ENCODE measurements around the gene CERS4.

Gene CERS4, protein sequence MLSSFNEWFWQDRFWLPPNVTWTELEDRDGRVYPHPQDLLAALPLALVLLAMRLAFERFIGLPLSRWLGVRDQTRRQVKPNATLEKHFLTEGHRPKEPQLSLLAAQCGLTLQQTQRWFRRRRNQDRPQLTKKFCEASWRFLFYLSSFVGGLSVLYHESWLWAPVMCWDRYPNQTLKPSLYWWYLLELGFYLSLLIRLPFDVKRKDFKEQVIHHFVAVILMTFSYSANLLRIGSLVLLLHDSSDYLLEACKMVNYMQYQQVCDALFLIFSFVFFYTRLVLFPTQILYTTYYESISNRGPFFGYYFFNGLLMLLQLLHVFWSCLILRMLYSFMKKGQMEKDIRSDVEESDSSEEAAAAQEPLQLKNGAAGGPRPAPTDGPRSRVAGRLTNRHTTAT

DNA sequence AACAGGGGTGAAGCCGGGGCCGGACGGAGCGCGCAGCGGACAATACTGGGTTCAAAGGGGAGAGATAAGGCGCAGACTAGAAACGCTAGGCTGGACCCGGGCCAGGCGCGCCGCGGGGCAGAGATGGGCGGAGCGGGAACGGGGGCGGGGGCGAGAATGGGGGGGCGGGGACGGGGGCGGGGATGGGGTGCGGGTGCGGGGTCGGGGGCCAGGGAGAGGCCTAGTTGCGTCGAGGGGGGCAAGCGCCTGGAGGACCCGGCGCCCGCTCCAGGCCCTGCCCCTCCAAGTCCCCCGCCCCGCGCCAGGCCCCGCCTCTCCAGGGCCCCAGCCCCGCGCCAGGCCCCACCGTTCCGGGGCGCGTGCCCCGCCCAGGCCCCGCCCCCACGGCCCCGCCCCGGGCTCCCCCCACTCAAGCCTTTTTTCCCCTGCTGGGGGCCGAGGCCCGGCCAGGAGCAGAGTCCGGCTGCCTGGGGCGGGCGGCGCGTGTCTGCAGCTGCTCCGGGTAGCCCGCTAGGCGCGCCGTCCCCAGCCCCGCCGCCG, at the start of gene CERS4:
Gene CERS4, plus strand, starts transcription at position 449 of the 540 bp plus-strand sequence. CDS start 41,707 bp downstream, outside the sequence.
- H3K4me1 ChIP-seq (ENCODE audit: control insufficient read depth, insufficient read depth, low read length): no peaks in the 10 kb centered on the region
- H3K4me3 ChIP-seq (ENCODE audit: low read length): peak within 1 kb of the TSS; percentile 25
- H3K9me3 ChIP-seq (ENCODE audit: control insufficient read depth, low read length): no peaks in the 10 kb centered on the region

DNA sequence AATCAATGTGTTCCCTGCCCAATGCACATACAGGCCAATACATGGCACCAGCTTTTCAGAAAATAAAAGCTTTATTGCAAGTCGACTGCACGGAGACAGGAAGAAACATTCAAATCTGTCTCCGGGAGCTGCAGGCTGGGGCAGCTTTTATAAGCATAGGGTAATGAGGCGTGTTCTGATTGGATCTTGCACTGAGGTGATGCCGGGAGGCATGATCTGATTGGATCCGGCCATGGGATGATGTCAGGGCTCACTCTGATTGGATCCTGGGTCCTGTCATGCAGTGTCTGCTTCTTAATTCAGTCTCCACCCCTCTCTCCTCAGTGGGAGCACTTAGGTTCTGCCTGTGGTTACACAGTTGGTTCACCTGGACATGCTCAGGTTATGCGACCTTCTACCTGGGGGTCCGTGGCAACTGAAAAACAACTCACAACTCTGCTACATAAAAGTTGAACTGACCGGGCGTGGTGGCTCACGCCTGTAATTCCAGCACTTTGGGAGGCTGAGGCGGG, 48.0 kb upstream of the CERS4 start:
- no peaks in the 10 kb centered on the region for H3K4me1 ChIP-seq (ENCODE audit: control insufficient read depth, insufficient read depth, low read length)
- no peaks in the 10 kb centered on the region for H3K27me3 ChIP-seq (ENCODE audit: control insufficient read depth, insufficient read depth, low read length)
- no peak overlapping the region for H3K4me3 ChIP-seq (ENCODE audit: low read length)
- no peak overlapping the region for H3K9ac ChIP-seq (ENCODE audit: low read length)
- H3K9me3 ChIP-seq (ENCODE audit: control insufficient read depth, low read length): no peaks in the 10 kb centered on the region
- H3K36me3 ChIP-seq (ENCODE audit: control insufficient read depth, insufficient read depth, low read length): no peaks in the 10 kb centered on the region

More for the DNA sequence above, at the start of gene CERS4:
- Histone ChIP-seq H3K27me3 (ENCODE audit: control insufficient read depth, insufficient read depth, low read length) (peaks cover 20% of the 10 kb centered on the region), H3K9ac (ENCODE audit: low read length) (peak within 1 kb of the TSS; percentile 73), H3K36me3 (ENCODE audit: control insufficient read depth, insufficient read depth, low read length) (no peaks in the 10 kb centered on the region)

DNA sequence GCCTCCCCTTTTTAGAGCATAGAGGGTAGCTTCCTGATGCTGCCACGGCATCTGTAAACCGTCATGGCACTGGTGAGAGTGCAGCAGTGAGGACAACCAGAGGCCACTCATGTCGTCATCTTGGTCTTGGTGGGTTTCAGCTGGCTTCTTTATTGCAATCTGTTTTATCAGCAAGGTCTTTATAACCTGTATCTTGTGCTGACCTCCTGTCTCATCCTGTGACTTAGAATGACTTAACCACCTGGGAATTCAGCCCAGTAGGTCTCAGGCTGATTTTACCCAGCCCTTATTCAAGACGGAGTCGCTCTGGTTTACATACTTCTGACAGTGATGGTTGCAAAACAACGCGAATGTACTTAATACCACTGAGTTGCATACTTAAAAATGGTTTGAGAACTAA, 45.4 kb upstream of the CERS4 start:
- Histone ChIP-seq H3K4me3 (ENCODE audit: low read length) (no peak overlapping the region), H3K9me3 (ENCODE audit: control insufficient read depth, low read length) (no peaks in the 10 kb centered on the region), H3K4me1 (ENCODE audit: control insufficient read depth, insufficient read depth, low read length) (no peaks in the 10 kb centered on the region), H3K9ac (ENCODE audit: low read length) (no peak overlapping the region), H3K36me3 (ENCODE audit: control insufficient read depth, insufficient read depth, low read length) (no peaks in the 10 kb centered on the region), H3K27me3 (ENCODE audit: control insufficient read depth, insufficient read depth, low read length) (no peaks in the 10 kb centered on the region)

DNA sequence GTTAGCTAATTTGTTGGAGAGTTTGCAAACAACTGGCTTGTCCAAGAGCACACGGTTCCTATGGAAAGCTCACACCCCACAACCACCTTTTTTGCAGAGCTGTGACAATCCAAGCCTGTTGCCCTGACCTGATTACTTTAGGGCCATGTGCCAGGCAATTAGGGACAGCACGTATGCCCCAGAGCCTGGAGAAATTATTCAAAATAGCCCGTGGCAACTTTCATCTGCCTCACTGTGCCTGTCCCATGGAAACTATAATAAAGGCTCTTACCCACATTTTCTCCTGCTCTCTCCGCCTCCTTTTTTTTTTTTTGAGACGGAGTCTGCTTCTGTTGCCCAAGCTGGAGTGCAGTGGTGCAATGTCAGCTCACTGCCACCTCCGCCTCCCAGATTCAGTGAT, 41.2 kb upstream of the CERS4 start:
- Histone ChIP-seq H3K27me3 (ENCODE audit: control insufficient read depth, insufficient read depth, low read length) (no peaks in the 10 kb centered on the region), H3K4me3 (ENCODE audit: low read length) (no peak overlapping the region), H3K9ac (ENCODE audit: low read length) (no peak overlapping the region), H3K9me3 (ENCODE audit: control insufficient read depth, low read length) (no peaks in the 10 kb centered on the region), H3K36me3 (ENCODE audit: control insufficient read depth, insufficient read depth, low read length) (no peaks in the 10 kb centered on the region), H3K4me1 (ENCODE audit: control insufficient read depth, insufficient read depth, low read length) (no peaks in the 10 kb centered on the region)

DNA sequence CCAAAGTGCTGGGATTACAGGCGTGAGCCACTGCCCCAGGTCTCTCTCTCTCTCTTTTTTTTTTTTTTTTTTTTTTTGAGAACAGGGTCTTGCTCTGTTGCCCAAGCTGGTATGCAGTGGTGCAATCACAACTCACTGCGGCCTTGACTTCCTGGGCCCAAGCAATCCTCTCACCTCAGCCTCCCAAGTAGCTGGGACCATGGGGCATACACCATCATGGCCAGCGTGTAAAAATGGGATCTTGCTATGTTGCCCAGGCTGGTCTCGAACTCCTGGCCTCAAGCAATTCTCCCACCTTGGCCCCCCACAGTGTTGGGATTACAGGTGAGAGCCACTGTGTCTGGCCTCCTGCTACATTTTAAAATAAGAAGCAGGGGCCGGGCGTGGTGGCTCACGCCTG, 40.6 kb upstream of the CERS4 start:
- Histone ChIP-seq H3K9ac (ENCODE audit: low read length) (no peak overlapping the region), H3K4me1 (ENCODE audit: control insufficient read depth, insufficient read depth, low read length) (no peaks in the 10 kb centered on the region), H3K36me3 (ENCODE audit: control insufficient read depth, insufficient read depth, low read length) (no peaks in the 10 kb centered on the region), H3K27me3 (ENCODE audit: control insufficient read depth, insufficient read depth, low read length) (no peaks in the 10 kb centered on the region), H3K9me3 (ENCODE audit: control insufficient read depth, low read length) (no peaks in the 10 kb centered on the region), H3K4me3 (ENCODE audit: low read length) (no peak overlapping the region)

DNA sequence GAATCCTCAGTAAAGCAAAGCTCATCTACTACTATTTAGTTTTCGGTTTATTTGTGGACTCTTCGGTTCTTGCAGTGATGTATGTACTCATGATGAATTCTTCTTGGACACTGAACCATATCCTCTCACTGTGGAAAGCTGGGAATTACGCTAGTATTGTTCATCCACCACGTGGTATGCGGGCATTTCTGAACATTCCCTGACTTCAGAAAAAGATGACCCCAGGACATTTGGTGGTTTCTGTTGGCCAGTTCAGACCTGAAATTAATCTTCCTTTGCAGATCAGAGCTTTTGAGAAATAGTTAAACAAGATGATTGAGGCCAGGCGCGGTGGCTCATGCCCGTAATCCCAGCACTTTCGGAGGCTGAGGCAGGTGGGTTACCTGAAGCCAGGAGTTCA, 34.5 kb upstream of the CERS4 start:
- H3K4me1 ChIP-seq (ENCODE audit: control insufficient read depth, insufficient read depth, low read length): no peaks in the 10 kb centered on the region
- no peaks in the 10 kb centered on the region for H3K27me3 ChIP-seq (ENCODE audit: control insufficient read depth, insufficient read depth, low read length)
- H3K9me3 ChIP-seq (ENCODE audit: control insufficient read depth, low read length): no peaks in the 10 kb centered on the region
- no peaks in the 10 kb centered on the region for H3K36me3 ChIP-seq (ENCODE audit: control insufficient read depth, insufficient read depth, low read length)
- no peak overlapping the region for H3K9ac ChIP-seq (ENCODE audit: low read length)
- no peak overlapping the region for H3K4me3 ChIP-seq (ENCODE audit: low read length)

DNA sequence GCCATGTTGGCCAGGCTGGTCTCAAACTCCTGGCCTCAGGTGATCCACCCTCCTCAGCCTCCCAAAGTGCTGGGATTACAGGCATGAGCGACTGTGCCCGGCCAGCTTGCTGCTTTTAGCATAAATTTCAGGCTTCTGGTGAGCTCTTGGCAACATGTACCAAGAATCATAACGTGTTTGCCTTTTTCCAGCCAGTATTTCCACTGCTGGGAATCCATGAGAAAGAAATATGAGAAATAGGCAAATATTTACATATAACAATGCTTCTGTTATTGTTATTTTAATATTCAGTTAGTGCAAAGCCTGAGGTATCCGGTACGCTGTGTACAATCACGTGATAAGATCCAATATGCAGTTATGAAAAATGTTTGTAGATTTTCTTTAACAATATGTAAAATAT, 29.2 kb upstream of the CERS4 start:
- H3K4me1 ChIP-seq (ENCODE audit: control insufficient read depth, insufficient read depth, low read length): no peaks in the 10 kb centered on the region
- H3K27me3 ChIP-seq (ENCODE audit: control insufficient read depth, insufficient read depth, low read length): no peaks in the 10 kb centered on the region
- no peak overlapping the region for H3K4me3 ChIP-seq (ENCODE audit: low read length)
- H3K9ac ChIP-seq (ENCODE audit: low read length): no peak overlapping the region
- H3K9me3 ChIP-seq (ENCODE audit: control insufficient read depth, low read length): no peaks in the 10 kb centered on the region
- H3K36me3 ChIP-seq (ENCODE audit: control insufficient read depth, insufficient read depth, low read length): no peaks in the 10 kb centered on the region

DNA sequence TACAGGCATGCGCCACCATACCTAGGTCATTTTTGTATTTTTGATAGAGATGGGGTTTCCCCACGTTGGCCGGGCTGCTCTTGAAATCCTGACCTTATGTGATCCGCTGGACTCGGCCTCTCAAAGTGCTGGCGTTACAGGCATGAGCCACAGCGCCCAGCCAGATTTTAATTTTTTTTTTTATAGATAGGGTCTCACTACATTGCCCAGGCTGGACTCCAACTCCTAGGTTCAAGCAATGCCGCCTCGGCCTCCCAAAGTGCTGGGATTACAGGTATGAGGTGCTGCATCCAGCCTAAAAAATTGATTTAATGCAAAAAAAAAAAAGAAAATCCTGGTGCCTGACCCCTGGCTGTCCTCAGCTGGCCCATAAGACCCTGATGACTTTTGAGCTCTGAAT, 24.9 kb upstream of the CERS4 start:
- H3K4me1 ChIP-seq (ENCODE audit: control insufficient read depth, insufficient read depth, low read length): no peaks in the 10 kb centered on the region
- H3K36me3 ChIP-seq (ENCODE audit: control insufficient read depth, insufficient read depth, low read length): no peaks in the 10 kb centered on the region
- no peaks in the 10 kb centered on the region for H3K9me3 ChIP-seq (ENCODE audit: control insufficient read depth, low read length)
- H3K9ac ChIP-seq (ENCODE audit: low read length): no peak overlapping the region
- H3K4me3 ChIP-seq (ENCODE audit: low read length): no peak overlapping the region
- no peaks in the 10 kb centered on the region for H3K27me3 ChIP-seq (ENCODE audit: control insufficient read depth, insufficient read depth, low read length)

DNA sequence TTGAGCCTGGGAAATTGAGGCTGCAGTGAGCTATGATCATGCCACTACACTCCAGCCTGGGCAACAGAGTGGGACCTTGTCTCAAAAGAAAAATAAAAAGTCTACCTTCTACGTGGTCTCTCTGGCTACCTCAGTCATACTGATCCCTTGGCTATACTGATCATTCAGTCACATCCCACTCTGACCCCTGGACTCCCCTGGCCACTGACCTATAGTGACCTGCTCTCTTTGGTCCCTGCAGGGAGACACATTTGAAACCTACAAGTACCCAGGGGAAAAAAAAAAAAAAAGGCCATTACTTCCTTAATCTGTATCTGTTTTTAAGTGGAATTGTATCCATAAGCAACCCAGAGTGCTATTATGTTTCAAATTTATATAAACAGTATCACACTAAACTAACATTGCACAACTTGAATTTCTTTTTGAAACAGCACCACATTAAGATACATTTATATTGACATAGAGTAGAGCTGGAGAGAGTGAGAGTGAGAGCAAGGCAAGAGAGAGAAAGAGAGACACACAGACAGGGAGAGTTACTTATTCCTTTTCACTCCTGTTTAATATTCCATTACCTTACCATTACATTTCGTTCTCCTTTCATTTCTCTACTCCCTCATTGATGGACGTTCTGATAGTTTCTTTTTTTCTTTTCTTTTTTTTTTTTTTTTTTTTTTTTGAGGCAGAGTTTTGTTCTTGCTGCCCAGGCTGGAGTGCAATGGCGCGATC, 23.7 kb upstream of the CERS4 start:
- H3K27me3 ChIP-seq (ENCODE audit: control insufficient read depth, insufficient read depth, low read length): no peaks in the 10 kb centered on the region
- no peaks in the 10 kb centered on the region for H3K9me3 ChIP-seq (ENCODE audit: control insufficient read depth, low read length)
- H3K36me3 ChIP-seq (ENCODE audit: control insufficient read depth, insufficient read depth, low read length): no peaks in the 10 kb centered on the region
- no peak overlapping the region for H3K4me3 ChIP-seq (ENCODE audit: low read length)
- no peak overlapping the region for H3K9ac ChIP-seq (ENCODE audit: low read length)
- H3K4me1 ChIP-seq (ENCODE audit: control insufficient read depth, insufficient read depth, low read length): no peaks in the 10 kb centered on the region

DNA sequence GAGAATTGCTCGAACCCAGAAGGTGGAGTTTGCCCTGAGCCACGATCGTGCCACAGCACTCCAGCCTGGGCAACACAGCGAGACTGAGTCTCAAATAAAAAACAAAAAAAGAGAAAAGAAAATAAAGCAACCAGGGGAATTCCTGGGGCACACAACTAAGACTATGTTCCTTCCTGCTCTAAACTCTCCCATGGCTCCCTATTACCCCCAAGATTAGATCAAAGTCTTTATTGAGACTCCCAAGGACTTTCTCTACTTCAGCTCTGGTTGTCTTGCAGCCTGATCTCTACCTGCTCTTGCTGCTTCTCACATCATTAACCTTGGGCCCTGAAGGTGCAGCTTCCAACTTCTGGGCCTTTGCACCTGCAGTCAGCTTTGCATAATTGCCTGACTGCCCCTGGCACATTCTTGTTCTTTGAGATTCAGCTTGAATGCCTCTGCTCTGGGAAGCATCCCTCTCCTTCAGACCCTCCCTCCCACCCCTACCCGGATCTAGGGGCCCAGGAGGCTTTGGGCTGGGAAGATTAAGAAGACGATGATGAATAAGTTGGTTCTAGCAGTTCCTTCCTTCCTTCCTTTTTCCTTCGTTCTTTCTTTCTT, 16.8 kb upstream of the CERS4 start:
- H3K27me3 ChIP-seq (ENCODE audit: control insufficient read depth, insufficient read depth, low read length): no peaks in the 10 kb centered on the region
- H3K9ac ChIP-seq (ENCODE audit: low read length): no peak overlapping the region
- H3K9me3 ChIP-seq (ENCODE audit: control insufficient read depth, low read length): no peaks in the 10 kb centered on the region
- H3K36me3 ChIP-seq (ENCODE audit: control insufficient read depth, insufficient read depth, low read length): no peaks in the 10 kb centered on the region
- H3K4me3 ChIP-seq (ENCODE audit: low read length): no peak overlapping the region
- H3K4me1 ChIP-seq (ENCODE audit: control insufficient read depth, insufficient read depth, low read length): no peaks in the 10 kb centered on the region

DNA sequence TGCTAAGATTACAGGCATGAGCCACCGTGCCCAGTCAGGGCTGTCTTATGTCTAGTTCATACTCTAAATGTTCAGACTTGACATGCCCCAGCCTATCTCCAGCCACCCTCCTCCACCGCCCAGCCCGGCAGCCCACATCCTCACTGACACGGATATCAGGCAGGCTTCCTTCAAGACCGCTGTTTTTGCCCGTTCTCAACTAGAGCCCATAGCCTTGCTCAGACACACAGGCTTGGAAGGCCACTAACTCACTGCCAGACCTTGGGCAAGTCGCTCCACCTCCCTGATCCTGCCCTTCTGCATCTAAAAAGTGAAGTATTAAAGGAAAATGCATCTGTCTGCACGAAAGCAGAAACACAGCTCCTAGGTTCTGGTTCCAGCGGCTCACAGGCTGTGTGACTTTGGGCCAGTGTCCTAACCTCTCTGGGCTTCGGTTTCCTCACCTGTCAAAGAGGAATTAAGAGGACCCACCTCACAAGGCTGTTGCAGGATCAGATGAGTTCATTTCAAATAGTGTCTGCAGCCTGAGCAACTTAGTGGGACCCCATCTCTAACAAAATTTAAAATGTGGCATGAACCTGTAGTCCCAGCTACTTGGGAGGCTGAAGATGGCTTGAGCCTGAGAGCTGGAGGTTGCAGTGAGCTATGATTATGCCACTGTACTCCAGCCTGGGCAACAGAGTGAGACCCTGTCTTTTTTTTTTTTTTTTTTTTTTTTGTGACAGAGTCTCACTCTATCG, 14.5 kb upstream of the CERS4 start:
- no peaks in the 10 kb centered on the region for H3K4me1 ChIP-seq (ENCODE audit: control insufficient read depth, insufficient read depth, low read length)
- H3K9me3 ChIP-seq (ENCODE audit: control insufficient read depth, low read length): no peaks in the 10 kb centered on the region
- H3K27me3 ChIP-seq (ENCODE audit: control insufficient read depth, insufficient read depth, low read length): no peaks in the 10 kb centered on the region
- no peak overlapping the region for H3K4me3 ChIP-seq (ENCODE audit: low read length)
- no peaks in the 10 kb centered on the region for H3K36me3 ChIP-seq (ENCODE audit: control insufficient read depth, insufficient read depth, low read length)
- H3K9ac ChIP-seq (ENCODE audit: low read length): no peak overlapping the region
